HS-27A (cell line): ENCODE results near the gene SMARCAL1.
A peak's percentile ranks its signal among the peaks of the same experiment; 100 is the strongest.

Experiments
- DNase-seq: peaks from one replicate; pipeline ENCODE4 v3.0.0-alpha.2; 2012; ENCODE audit warnings: low read depth, missing footprints

SMARCAL1 gene

DNA sequence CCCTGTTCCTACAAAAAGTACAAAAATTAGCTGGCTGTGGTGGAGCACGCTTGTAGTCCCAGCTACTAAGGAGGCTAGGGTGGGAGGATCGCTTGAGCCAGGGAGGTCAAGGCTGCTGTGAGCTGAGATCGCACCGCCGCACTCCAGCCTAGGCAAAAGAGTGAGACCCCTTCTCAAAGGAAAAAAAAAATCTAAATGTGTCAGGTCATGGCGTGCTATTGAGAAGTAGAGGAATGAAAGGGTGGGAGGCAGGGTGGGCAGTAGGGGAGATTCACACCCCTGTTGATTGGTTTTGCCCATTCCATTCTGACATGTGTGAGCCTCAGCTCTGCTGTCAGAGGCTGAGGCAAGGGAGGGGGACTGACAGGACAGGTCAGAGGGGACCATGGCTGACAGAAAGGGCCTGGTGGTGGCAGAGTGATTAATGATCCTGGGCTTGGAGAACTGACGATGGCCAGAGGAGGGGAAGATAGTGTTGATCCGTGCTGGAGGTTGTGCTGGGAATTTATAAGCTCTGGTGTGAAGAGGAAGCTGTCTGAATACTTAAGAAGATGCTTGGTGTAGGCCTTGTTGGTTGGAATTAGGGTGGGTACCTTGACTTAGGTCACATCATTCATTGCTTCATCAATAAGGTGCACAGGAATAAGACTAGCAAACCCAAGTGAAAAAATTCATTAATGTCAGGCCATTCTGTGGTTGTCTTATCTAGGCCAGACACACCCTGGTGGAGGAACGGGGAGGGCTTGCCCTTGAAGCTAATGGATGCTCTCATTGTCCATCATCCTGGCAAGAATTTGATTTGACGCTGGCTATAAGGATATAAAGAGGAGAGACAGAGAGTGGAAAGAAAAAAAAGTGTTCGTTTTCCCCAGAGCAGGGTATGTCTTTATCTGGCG, 19.1 kb upstream of the SMARCAL1 start:
- no peak for DNase-seq

DNA sequence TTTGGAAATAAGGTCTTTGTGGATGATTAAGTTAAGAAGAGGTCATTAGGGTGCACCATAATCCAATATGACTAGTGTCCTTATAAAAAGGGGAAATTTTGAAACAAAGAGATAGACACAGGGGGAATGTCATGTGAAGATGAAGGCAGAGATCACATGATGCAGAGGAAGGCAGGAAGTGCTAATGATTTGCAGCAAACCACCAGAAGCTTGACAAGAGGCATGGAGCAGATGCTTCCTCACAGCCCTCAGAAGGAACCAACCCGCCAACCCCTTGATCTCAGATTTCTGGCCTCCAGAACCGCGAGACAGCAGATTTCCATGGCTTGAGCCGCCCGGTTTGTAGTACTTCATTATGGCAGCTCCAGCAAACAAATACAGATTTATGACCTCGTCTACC, 17.4 kb upstream of the SMARCAL1 start:
- no peak for DNase-seq

DNA sequence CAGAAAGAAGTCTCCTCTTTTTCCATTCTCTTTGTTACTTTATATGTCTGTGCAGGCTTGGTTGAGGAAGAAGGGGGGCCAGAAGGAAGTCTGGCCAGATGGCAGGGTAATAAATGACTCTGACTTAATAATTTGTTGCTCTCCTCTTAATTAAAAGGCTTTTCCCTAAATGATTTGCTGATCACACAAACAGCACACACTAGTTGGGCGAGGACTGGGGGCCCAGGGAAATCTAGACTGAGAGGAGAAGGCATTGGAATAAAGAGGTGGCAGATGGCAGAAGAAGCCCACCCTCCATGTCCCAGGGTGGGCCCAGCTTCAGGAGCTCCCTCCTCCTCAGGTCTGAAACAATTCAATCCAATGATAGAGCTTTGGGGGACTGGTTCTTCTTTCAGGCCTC, 12.7 kb upstream of the SMARCAL1 start:
- DNase-seq: no peak

DNA sequence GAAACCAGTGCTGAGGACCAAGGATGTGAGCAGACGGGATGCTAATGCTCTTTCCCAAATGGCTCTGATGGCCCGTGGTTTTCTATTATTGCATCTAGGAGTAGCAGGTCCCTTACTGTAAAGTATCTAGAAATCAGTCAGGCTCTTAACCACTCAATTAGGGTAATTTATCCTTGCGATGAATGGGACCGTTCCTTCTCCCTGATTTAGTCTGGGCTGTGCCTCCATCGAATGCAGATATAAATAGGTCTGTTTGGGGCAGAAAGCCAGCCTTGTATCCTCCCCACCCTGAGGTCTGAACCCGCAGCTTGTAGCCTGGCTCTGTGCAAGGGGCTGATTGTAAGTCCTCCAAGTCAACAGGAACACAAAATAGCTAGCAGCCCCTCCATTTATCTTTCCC, 9.5 kb upstream of the SMARCAL1 start:
- no peak for DNase-seq

DNA sequence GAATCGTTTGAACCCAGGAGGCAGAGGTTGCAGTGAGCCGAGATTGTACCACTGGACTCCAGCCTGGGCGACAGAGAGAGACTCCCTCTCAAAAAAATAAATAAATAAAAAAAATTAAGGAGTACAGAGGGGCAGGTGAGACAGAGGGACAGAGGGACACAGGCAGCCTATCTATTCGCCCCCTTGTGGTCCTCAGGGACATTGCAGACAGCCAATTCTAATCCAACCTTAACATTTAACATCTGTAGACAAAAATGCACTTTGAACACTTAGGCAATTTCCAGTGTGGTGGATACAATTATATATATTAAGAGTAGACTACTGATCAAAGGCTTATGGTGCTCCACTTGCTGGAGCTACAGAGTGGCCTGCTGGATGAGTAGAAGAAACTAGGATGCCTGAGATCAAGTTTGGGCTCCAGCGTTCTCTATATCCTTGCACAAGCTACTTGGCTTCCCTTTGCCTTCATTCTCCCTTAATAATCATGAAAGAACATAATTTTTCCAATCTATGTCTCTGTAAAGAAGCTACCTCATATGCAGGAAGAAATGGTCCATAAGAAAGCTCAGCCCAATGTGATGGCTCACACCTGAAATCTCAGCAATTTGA, 8.2 kb upstream of the SMARCAL1 start:
- no peak for DNase-seq

DNA sequence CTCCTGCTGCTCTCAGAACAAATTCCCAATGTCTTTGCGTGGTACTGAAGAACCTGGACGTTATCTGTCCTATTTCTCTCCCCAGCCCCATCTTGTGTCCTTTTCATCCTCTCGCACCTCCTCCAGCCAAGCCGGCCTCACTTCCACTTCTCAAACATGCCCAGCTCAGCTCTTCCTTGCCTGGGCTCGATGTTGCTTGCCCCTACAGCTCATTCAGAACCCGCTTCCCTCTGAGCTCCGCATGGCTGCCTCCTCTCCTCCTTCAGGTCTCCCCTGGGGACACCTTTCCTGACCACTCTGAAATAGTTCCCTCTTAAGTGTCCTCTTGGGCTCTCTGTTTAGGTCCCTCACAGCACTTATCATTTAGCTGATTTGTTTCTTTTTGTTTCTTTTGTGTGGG, 6.7 kb upstream of the SMARCAL1 start:
- DNase-seq: no peak

DNA sequence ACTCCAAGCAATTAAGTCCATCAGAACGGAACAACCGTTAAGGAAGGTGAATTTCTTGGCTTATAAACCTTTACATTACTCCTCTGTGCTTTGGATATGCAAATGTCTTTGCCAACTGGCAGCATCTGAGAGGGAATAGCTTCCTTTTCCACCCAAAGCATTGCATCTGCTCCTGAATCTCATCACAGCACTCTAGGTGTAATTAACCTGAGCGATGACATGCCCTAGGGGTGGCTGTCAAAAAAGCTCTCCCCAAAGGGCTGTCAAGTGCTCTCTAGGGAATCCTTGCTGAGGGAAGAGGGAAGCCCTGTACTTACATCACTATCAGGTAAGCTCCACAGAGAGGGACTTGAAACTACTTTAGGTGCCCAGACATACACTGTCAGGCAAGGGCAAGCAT, 5.5 kb upstream of the SMARCAL1 start:
- DNase-seq: no peak

DNA sequence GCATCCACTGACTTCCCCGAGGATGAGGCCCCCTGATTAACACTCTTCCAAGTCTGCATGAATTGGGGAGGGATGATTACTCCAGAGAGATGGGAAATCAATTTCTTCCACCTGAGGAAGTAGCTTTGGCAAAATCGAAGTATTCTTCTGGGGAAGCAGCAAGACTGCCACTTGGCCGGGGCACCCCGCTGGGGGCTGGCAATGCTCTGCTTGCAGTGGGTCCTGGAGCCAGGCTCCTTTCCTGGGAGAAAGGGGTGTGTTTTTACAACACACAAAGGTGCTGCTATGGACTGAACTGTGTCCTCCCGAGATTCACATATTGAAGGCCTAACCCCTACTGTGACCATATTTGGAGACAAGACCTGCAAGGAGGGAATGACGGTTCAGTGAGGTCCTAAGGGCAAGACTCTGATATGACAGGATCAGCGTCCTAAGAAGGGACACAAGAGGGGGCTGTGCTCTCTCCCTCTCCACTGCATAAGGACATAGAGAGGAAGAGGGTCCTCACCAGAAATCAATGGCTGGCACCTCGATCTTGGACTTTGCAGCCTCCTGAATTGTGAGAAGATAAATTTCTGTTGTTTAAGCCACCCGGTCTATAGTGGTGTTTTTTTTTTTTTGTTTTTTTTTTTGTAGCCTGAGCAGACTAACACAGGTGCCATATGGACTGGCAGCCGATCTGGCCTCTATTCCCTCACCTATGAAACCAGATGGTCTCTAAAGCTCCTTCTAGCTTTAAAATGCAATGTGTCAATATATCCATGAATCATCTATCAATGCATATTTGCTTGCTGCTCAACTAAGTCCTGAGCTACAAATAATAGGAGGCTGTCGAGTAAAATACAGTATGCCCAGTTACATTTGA, 3.6 kb upstream of the SMARCAL1 start:
- no peak for DNase-seq

DNA sequence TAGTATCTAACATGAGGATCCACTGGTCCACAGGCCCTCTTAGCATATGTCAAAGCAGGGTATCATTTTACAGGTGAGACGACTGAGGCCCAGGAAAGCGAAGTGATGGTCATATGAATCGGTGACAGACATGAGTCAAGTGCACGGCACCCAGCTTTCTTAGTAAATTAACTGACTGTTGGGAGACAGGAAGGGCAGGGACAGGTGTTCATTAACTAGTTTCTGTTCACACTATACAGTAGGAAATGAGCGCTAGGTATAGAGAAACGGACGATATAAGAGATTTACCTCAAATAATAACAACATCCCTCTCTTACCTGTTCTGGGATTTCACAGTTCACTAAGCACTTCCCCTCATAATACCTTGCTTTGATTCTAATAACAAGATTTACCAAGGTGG, 1.7 kb upstream of the SMARCAL1 start:
- DNase-seq: no peak

DNA sequence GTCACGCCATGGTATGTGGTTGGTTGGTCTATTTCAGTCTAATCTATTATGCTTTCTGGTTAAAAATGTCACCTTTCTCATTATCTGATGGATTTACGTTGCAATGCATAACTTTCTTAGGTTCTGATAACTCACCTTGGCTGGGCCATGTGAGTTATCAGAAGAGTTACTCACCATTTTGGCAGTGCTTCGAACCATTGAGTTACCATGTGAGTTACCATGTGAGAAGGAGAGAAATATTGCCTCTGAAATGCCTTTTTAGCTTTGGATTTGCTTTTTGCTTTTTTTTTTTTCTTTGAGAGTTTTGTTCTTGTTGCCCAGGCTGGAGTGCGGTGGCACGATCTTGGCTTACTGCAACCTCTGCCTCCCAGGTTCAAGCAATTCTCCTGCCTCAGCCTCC, 1.6 kb downstream of the SMARCAL1 start:
- DNase-seq: no peak

DNA sequence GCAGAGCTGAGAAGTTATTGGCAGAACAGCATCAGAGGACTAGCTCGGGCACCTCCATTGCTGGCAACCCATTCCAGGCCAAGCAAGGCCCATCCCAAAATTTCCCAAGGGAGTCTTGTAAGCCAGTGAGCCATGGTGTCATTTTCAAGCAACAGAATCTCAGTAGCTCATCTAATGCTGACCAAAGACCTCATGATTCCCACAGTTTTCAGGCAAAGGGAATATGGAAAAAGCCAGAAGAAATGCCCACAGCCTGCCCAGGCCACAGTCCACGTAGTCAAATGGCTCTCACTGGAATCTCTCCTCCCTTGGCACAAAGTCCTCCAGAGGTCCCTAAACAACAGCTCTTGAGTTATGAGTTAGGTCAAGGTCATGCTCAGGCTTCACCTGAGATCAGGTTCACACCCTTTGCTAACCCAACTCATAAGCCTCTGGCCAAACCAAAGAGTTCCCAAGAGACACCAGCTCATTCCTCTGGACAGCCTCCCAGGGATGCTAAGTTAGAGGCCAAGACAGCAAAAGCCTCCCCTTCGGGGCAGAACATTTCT, 2.6 kb downstream of the SMARCAL1 start:
- DNase-seq: no peak

DNA sequence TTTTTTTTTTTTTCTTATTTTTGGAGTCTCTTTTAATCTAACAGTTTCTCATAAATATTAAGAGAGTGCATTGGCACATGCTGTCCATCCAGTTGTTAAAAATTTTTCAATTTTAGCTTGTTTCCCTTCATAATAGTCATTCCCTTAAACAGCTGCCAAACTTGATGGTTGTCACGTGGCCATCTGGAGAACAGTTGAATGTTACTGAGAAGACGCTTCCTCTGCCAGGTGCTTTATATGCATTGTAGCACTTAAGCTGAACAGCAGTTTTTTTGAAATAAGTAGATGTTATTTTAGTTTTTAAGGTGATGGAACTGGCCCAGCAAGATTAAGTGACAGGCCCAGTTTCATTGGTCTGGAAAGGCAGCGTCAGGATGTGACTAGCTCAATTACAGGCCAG, 3.3 kb downstream of the SMARCAL1 start:
- DNase-seq: no peak

DNA sequence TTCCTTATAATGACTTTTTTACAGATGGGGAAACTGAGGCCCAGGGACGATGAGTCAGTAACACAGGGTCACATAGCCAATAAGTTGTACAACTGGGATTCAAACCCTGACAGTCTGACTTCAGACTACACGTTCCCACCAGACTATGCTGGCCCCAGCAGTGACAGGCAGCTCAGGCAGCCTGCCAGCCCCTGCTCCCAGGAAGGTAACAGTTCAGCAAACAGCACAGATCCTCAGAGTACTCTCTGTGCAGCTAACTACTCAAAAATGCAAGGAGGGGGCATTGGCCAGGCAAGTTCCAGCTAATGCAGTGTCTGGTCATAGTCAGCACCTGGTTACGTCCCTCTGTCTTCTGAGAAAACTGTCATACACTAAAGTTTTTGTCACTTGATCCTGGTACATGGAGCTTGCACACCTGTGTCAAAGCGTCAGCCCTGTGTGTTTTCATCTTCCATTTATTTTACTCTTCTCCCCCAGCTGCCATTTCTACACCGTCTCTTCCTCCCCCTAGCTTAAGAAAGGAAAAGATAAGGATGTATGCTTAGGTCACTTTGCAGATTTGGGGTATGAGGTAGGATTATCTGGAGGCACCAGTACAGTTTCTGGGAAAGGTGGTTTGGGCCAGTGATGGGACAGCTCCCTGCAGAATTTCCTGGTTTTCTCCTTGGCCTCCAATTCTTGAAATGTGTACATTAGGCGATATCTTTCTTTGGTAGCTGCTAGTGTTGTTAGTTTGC, 4.5 kb downstream of the SMARCAL1 start:
- no peak for DNase-seq

DNA sequence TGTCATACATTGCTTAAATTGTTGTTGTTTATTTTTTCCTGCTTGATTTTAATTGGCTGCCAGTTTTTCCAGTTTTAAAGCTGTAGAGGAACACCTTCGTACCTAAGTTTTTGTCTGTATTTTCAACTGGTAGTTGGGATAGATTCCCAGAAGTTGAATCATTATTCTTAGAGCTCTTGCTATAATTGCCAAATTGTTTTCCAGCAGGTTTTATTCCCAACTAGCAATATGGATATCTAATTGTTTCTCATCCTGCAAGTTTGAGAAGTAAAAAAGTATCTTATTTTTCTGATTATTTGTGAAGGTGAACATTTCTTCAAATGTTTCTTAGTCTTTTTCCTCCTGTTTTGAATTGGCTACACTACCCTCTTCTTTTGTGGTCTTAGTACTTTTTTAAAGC, 6.7 kb downstream of the SMARCAL1 start:
- DNase-seq: no peak

DNA sequence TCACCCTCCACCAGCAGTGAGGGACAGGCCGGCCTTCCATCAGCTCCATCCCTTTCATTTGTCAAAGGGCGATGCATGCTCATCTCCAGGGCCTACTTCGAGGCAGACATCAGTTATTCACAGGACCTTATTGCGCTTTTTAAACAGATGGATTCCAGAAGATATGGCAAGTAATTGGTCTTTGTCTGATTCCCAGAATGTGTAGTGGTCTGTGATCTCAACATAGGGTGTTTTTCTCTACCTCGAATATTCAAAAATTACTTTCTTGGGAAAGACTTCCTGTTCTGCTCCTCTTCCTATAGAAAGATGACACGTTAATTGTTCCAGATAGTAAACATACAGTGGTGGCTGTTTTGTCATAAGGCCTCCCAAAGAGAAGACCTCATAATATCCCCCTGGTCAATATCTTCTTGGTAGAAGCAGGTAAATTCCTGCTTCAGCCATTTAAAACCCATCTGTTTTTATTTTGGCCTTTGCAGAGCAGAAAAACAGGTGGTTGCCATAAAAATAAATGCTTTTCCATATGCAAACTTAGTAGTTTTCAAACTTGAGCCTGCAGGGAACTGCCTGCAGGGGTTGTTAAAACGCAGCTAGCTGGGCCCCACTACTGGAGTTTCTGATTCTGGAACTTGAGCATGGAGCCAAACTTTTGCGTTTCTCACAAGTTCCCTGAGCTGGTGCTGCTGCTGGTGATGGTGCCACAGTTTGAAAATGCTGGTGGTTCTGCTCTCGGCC, 8.2 kb downstream of the SMARCAL1 start:
- DNase-seq: no peak

DNA sequence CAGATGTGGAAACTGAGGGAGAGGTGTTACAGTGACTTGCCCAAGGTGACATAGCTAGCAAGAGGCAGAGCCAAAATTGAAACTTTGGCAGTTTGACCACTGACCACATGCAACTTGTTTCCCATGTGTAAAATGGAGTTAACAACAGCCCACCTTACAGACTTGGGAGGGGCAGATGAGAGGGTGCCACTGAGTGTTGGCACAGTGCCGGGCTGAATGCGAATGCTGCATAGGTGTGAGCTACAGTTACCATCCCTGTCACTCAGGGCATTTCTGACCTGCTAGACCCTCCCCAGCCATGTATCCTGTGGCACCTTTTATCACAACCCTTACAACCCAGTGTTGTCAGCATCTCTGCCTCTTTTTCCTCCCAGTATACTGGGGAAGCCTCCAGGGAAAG, 10.8 kb downstream of the SMARCAL1 start:
- no peak for DNase-seq

DNA sequence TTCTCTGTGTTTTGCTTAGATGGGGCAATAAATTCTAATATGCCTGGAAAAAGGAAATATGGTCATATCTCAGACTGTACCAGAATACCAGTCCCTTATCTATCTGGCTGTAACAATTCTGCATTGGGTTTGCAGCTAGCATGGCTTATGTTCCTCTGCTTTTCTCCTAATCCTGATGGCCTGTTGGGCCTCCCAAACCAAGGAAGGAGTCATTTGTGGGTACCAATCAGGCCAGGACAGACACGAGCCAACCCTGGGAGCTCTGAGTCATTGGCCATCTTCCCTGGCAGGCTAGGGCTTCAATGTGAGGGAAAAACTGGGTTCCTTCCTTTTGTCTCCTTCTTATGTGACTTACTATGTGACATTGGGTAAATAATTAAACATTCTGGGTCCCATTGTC, 12.0 kb downstream of the SMARCAL1 start:
- no peak for DNase-seq

DNA sequence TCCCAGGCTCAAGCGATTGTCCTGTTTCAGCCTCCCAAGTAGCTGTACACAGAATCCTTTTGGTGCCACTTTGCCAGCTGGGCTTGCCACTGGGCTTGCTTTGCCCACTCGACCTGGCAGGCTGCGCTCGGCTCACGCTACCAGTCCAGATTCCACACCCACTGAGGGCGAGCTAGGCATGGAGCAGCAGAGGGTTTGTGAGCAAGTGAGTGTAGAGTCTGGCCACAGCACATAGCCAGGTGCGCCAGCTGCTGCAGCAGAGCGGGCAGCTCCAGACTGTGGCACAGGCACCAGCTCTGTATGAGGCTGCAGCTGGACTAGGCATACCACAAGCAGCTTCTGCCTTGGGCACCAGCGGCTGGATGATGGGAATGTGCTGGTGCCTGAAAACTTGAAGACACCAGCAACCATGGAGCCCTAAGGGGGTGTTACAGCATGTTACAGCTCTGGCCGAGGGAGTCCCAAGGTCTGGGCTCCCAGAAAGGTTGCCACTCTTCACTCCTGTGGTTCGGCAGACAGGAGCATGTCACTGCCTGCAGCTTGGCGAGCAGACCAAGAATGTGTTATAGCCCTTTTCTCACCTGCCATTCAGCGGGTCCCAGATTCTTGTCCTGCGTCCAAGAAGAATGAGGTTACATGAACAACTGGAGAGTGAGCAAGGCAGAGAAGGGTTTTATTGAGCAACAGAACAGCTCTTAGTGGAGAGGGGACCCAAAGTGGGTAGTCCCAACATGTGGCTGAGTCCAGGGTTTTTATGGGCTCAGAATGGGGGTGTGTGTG, 12.9 kb downstream of the SMARCAL1 start:
- DNase-seq: no peak

DNA sequence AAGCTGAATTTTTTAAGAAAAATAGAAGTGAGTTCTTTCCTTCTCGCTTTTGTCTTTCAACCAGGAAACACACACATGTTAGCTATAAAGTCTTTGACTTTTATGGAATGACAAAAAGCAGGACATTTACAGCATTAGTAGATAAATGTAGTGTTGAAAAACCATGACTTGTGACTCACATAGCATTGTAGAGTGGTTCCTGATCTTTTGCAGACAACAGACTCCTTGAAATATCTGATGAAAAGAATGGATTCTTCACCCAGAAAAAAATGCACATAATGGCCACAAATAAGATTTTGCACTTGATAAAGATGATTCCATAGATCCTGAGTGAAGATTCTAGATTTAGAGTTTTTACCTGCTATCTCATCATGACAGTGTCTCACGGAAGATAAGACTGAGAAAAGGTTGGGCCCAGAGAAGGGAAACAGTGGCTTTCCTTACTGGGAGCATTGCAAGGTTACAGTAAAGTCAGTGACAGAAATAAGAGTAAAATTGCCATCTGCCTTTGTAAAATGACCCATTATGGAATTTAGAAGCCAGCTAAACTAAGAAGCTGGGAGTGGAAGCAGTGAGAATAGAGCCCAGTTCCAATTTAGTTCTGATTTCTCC, 14.0 kb downstream of the SMARCAL1 start:
- no peak for DNase-seq

DNA sequence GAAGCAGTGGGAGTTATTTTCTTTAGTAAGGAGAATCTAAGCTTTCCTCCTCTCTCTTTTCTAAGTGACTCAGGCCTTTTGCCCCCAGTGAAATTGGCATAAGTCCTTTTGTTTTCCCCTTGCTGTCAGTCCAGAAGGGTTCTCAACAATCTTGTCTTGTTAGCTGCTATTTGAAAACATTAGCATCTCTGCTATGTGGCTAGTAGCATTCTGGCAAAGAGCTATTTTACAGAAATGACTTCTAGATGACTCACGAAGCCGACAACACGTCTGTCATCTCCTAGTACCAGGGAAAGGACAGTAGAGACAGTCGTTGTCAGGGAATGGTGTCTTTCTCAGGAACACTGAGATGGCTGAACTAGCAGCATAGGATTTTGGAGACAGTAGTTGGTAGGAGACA, 14.7 kb downstream of the SMARCAL1 start:
- DNase-seq: peak; percentile 33
